ENCODE results near the gene SMIM1. TPM values are rescaled to one million over a fixed set of nuclear protein-coding genes. Genes with fewer than 3 reads are reported as not detected.

The SMIM1 gene
- total and polyA plus RNA-seq, 2 experiments from 2014 or later, result 3.2 to 7.2 TPM

DNA sequence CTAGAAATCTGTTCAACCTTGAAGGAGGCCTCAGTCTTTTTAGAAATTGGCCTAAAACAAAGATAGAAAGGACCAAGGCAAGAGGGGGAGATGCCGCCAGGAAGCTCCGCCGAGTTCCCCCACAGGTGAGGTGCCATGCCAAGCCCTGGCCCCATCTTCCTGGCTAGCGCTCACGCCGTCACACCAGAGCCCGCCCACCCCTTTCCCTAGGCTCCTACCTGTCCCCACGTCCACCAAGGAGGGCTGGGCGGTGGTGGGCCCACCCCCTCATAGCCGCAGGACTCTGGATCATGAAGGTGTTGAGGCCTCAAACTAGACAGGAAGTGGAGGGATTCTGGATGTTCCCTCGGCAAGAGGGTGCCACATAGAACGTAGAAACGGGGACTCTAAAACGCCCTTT, 35.8 kb upstream of the SMIM1 start:
- Mint-ChIP-seq H3K27ac (no peak overlapping the region), H3K36me3 (ENCODE audit: low read depth) (peaks cover 30% of the 10 kb centered on the region), H3K27me3 (ENCODE audit: insufficient read depth, low read depth, poor library complexity) (peaks cover 6% of the 10 kb centered on the region), H3K9me3 (no peaks in the 10 kb centered on the region), H3K4me1 (peaks cover 12% of the 10 kb centered on the region), H3K4me3 (no peak overlapping the region)
- H3K27me3 ChIP-seq (ENCODE audit: insufficient read depth), result no peaks in the 10 kb centered on the region
- no peak overlapping the region for H3K4me2 ChIP-seq
- no peak overlapping the region for H2AFZ ChIP-seq
- H3K36me3 ChIP-seq (ENCODE audit: insufficient read depth), result peaks cover 8% of the 10 kb centered on the region; the same call in 1 of the 2 replicates
- no peak overlapping the region for H3K4me3 ChIP-seq
- ATAC-seq (no peak), DNase-seq (ENCODE audit: low spot score) (no peak)
- H3K27ac ChIP-seq (ENCODE audit: low read depth), result no peak overlapping the region
- 0 out of 2 replicates have a peak, but pooled peaks cover 4% of the 10 kb centered on the region for H3F3A ChIP-seq (replicated peaks; ENCODE audit: low read depth)
- TF ChIP-seq NANOG (IDR thresholded peaks at IDR 0.05; ENCODE audit: borderline replicate concordance) (no peak), EZH2phosphoT487 (IDR thresholded peaks at IDR 0.05; ENCODE audit: unreplicated experiment) (no peak), STAT1 (IDR thresholded peaks at IDR 0.05; ENCODE audit: unreplicated experiment) (no peak), ZNF331 (CRISPR knock-in tag; IDR thresholded peaks at IDR 0.05; ENCODE audit: low read depth) (no peak), EZH2 (IDR thresholded peaks at IDR 0.05; ENCODE audit: low read depth, unreplicated experiment) (no peak), POLR2AphosphoS5 (IDR thresholded peaks at IDR 0.05; ENCODE audit: low read depth) (no peak), JUNB (IDR thresholded peaks at IDR 0.05; ENCODE audit: unreplicated experiment) (no peak), ZNF114 (CRISPR knock-in tag; IDR thresholded peaks at IDR 0.05) (no peak)
- TF ChIP-seq, protein P1, sequence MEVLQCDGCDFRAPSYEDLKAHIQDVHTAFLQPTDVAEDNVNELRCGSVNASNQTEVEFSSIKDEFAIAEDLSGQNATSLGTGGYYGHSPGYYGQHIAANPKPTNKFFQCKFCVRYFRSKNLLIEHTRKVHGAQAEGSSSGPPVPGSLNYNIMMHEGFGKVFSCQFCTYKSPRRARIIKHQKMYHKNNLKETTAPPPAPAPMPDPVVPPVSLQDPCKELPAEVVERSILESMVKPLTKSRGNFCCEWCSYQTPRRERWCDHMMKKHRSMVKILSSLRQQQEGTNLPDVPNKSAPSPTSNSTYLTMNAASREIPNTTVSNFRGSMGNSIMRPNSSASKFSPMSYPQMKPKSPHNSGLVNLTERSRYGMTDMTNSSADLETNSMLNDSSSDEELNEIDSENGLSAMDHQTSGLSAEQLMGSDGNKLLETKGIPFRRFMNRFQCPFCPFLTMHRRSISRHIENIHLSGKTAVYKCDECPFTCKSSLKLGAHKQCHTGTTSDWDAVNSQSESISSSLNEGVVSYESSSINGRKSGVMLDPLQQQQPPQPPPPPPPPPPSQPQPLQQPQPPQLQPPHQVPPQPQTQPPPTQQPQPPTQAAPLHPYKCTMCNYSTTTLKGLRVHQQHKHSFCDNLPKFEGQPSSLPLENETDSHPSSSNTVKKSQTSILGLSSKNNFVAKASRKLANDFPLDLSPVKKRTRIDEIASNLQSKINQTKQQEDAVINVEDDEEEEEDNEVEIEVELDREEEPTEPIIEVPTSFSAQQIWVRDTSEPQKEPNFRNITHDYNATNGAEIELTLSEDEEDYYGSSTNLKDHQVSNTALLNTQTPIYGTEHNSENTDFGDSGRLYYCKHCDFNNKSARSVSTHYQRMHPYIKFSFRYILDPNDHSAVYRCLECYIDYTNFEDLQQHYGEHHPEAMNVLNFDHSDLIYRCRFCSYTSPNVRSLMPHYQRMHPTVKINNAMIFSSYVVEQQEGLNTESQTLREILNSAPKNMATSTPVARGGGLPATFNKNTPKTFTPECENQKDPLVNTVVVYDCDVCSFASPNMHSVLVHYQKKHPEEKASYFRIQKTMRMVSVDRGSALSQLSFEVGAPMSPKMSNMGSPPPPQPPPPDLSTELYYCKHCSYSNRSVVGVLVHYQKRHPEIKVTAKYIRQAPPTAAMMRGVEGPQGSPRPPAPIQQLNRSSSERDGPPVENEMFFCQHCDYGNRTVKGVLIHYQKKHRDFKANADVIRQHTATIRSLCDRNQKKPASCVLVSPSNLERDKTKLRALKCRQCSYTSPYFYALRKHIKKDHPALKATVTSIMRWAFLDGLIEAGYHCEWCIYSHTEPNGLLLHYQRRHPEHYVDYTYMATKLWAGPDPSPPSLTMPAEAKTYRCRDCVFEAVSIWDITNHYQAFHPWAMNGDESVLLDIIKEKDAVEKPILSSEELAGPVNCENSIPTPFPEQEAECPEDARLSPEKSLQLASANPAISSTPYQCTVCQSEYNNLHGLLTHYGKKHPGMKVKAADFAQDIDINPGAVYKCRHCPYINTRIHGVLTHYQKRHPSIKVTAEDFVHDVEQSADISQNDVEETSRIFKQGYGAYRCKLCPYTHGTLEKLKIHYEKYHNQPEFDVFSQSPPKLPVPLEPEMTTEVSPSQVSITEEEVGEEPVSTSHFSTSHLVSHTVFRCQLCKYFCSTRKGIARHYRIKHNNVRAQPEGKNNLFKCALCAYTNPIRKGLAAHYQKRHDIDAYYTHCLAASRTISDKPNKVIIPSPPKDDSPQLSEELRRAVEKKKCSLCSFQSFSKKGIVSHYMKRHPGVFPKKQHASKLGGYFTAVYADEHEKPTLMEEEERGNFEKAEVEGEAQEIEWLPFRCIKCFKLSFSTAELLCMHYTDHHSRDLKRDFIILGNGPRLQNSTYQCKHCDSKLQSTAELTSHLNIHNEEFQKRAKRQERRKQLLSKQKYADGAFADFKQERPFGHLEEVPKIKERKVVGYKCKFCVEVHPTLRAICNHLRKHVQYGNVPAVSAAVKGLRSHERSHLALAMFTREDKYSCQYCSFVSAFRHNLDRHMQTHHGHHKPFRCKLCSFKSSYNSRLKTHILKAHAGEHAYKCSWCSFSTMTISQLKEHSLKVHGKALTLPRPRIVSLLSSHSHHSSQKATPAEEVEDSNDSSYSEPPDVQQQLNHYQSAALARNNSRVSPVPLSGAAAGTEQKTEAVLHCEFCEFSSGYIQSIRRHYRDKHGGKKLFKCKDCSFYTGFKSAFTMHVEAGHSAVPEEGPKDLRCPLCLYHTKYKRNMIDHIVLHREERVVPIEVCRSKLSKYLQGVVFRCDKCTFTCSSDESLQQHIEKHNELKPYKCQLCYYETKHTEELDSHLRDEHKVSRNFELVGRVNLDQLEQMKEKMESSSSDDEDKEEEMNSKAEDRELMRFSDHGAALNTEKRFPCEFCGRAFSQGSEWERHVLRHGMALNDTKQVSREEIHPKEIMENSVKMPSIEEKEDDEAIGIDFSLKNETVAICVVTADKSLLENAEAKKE (CRISPR knock-in tag; IDR thresholded peaks at IDR 0.05), result no peak
- TF ChIP-seq, protein P2, sequence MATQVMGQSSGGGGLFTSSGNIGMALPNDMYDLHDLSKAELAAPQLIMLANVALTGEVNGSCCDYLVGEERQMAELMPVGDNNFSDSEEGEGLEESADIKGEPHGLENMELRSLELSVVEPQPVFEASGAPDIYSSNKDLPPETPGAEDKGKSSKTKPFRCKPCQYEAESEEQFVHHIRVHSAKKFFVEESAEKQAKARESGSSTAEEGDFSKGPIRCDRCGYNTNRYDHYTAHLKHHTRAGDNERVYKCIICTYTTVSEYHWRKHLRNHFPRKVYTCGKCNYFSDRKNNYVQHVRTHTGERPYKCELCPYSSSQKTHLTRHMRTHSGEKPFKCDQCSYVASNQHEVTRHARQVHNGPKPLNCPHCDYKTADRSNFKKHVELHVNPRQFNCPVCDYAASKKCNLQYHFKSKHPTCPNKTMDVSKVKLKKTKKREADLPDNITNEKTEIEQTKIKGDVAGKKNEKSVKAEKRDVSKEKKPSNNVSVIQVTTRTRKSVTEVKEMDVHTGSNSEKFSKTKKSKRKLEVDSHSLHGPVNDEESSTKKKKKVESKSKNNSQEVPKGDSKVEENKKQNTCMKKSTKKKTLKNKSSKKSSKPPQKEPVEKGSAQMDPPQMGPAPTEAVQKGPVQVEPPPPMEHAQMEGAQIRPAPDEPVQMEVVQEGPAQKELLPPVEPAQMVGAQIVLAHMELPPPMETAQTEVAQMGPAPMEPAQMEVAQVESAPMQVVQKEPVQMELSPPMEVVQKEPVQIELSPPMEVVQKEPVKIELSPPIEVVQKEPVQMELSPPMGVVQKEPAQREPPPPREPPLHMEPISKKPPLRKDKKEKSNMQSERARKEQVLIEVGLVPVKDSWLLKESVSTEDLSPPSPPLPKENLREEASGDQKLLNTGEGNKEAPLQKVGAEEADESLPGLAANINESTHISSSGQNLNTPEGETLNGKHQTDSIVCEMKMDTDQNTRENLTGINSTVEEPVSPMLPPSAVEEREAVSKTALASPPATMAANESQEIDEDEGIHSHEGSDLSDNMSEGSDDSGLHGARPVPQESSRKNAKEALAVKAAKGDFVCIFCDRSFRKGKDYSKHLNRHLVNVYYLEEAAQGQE (IDR thresholded peaks at IDR 0.05; ENCODE audit: unreplicated experiment), result no peak
- H3K4me1 ChIP-seq (ENCODE audit: insufficient read depth), result peaks cover 12% of the 10 kb centered on the region; the same call in 1 of the 2 replicates
- H4K20me1 ChIP-seq (replicated peaks; ENCODE audit: insufficient read depth), result peaks cover 9% of the 10 kb centered on the region; the same call in 1 of the 2 replicates
- H3K79me2 ChIP-seq (replicated peaks; ENCODE audit: insufficient read depth), result no peaks in the 10 kb centered on the region
- no peaks in the 10 kb centered on the region for H3K9me2 ChIP-seq (ENCODE audit: insufficient read depth)

Data from GM23338 (cell line).